ENCODE results near the gene PDIK1L. TPM values are rescaled to one million over a fixed set of nuclear protein-coding genes. Genes with fewer than 3 reads are reported as not detected.

The PDIK1L gene
- total and polyA plus RNA-seq, 9 of the 15 experiments (the other 6 are each of a cell fraction or from before 2014, with no cell fraction given) = 12.8 to 30.2 (median 21.5) TPM

DNA sequence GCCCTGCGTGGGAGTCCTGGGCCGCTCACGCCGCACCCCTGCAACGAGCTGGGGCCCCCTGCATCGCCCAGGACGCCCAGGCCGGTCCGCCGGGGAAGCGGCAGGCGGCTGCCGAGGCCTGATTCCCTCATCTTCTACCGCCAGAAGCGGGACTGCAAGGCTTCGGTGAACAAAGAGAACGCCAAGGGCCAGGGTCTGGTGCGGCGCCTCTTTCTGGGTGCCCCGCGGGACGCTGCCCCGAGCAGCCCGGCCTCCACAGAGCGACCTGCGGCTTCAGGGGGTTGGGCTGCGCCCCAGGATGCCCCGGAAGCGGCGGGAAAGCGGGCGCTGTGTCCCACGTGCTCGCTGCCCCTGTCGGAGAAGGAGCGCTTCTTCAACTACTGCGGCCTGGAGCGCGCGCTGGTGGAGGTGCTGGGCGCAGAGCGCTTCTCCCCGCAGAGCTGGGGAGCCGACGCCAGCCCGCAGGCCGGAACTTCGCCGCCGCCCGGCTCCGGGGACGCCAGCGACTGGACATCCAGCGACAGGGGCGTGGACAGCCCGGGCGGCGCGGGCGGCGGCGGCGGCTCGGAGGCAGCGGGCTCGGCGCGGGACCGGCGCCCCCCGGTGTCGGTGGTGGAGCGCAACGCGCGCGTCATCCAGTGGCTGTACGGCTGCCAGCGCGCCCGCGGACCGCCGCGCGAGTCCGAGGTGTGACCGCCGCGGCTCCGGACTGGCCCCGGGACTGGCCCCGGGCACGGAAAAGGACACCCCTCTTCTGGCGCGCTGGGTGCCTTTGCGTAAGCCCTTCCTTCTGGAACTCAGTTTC is 50.0 kb downstream of the PDIK1L start (continued):
- TF ChIP-seq, protein P1, sequence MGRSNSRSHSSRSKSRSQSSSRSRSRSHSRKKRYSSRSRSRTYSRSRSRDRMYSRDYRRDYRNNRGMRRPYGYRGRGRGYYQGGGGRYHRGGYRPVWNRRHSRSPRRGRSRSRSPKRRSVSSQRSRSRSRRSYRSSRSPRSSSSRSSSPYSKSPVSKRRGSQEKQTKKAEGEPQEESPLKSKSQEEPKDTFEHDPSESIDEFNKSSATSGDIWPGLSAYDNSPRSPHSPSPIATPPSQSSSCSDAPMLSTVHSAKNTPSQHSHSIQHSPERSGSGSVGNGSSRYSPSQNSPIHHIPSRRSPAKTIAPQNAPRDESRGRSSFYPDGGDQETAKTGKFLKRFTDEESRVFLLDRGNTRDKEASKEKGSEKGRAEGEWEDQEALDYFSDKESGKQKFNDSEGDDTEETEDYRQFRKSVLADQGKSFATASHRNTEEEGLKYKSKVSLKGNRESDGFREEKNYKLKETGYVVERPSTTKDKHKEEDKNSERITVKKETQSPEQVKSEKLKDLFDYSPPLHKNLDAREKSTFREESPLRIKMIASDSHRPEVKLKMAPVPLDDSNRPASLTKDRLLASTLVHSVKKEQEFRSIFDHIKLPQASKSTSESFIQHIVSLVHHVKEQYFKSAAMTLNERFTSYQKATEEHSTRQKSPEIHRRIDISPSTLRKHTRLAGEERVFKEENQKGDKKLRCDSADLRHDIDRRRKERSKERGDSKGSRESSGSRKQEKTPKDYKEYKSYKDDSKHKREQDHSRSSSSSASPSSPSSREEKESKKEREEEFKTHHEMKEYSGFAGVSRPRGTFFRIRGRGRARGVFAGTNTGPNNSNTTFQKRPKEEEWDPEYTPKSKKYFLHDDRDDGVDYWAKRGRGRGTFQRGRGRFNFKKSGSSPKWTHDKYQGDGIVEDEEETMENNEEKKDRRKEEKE (IDR thresholded peaks at IDR 0.05; ENCODE audit: borderline replicate concordance in 1 of 2, control insufficient read depth in 1 of 2, low read depth in 2 of 2, low read length in 1 of 2) = no peak
- no peak for TF ChIP-seq NFYB (IDR thresholded peaks at IDR 0.05; ENCODE audit: extremely low read depth, insufficient read length)
- TF ChIP-seq, protein P2, sequence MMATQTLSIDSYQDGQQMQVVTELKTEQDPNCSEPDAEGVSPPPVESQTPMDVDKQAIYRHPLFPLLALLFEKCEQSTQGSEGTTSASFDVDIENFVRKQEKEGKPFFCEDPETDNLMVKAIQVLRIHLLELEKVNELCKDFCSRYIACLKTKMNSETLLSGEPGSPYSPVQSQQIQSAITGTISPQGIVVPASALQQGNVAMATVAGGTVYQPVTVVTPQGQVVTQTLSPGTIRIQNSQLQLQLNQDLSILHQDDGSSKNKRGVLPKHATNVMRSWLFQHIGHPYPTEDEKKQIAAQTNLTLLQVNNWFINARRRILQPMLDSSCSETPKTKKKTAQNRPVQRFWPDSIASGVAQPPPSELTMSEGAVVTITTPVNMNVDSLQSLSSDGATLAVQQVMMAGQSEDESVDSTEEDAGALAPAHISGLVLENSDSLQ (IDR thresholded peaks at IDR 0.05) = no peak; the same call in 1 of the 2 replicates
- TF ChIP-seq RFX7 (CRISPR knock-in tag; IDR thresholded peaks at IDR 0.05) = no peak
- no peak for TF ChIP-seq TCFL5 (CRISPR knock-in tag; conservative IDR thresholded peaks at IDR 0.05)
- TF ChIP-seq GATAD2B (IDR thresholded peaks at IDR 0.05; ENCODE audit: borderline replicate concordance) = no peak; the same call in 1 of the 2 replicates
- peak; percentile 81; the same call in 1 of the 2 replicates for TF ChIP-seq ZNF583 (CRISPR knock-in tag; IDR thresholded peaks at IDR 0.05)
- no peak for TF ChIP-seq MTA2 (IDR thresholded peaks at IDR 0.05; ENCODE audit: low read depth)
- TF ChIP-seq, protein P3, sequence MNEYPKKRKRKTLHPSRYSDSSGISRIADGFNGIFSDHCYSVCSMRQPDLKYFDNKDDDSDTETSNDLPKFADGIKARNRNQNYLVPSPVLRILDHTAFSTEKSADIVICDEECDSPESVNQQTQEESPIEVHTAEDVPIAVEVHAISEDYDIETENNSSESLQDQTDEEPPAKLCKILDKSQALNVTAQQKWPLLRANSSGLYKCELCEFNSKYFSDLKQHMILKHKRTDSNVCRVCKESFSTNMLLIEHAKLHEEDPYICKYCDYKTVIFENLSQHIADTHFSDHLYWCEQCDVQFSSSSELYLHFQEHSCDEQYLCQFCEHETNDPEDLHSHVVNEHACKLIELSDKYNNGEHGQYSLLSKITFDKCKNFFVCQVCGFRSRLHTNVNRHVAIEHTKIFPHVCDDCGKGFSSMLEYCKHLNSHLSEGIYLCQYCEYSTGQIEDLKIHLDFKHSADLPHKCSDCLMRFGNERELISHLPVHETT (CRISPR knock-in tag; conservative IDR thresholded peaks at IDR 0.05 in 1 of 2, IDR thresholded peaks at IDR 0.05 in 1 of 2) = peak in 1 of 2 experiments; percentile 97; a peak in 2 of 4 replicates
- no peak for TF ChIP-seq ZNF75A (CRISPR knock-in tag; IDR thresholded peaks at IDR 0.05)
- TF ChIP-seq RBM14 (IDR thresholded peaks at IDR 0.05; ENCODE audit: borderline replicate concordance, insufficient read depth, low read depth, low read length) = 0 out of 2 replicates have a peak, but pooled peaks have one; percentile 76
- TF ChIP-seq, protein P4, sequence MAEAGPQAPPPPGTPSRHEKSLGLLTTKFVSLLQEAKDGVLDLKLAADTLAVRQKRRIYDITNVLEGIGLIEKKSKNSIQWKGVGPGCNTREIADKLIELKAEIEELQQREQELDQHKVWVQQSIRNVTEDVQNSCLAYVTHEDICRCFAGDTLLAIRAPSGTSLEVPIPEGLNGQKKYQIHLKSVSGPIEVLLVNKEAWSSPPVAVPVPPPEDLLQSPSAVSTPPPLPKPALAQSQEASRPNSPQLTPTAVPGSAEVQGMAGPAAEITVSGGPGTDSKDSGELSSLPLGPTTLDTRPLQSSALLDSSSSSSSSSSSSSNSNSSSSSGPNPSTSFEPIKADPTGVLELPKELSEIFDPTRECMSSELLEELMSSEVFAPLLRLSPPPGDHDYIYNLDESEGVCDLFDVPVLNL (CRISPR knock-in tag; IDR thresholded peaks at IDR 0.05; ENCODE audit: low read depth) = peak; percentile 75; the same call in 1 of the 2 replicates
- TF ChIP-seq POLR3G (IDR thresholded peaks at IDR 0.05; ENCODE audit: extremely low read depth, insufficient read length, insufficient replicate concordance) = no peak
- no peak for TF ChIP-seq CCAR2 (IDR thresholded peaks at IDR 0.05; ENCODE audit: low read depth, low read length)
- no peak for TF ChIP-seq NCOA6 (IDR thresholded peaks at IDR 0.05)
- TF ChIP-seq, protein P5, sequence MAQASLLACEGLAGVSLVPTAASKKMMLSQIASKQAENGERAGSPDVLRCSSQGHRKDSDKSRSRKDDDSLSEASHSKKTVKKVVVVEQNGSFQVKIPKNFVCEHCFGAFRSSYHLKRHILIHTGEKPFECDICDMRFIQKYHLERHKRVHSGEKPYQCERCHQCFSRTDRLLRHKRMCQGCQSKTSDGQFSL (CRISPR knock-in tag; IDR thresholded peaks at IDR 0.05) = no peak; the same call in 1 of the 2 replicates
- TF ChIP-seq, protein P5 (tag; IDR thresholded peaks at IDR 0.05) = no peak
